Measurements from ENCODE around the gene PFDN1. TPM values are rescaled to one million over a fixed set of nuclear protein-coding genes. Genes with fewer than 3 reads are reported as not detected.
"Not testable (repeated sequence)": the region's sequence is repeated elsewhere in the genome, so short reads cannot be mapped to it uniquely, and the experiment has no call there.

The PFDN1 gene
- polyA plus RNA-seq, 1 experiment, result 114 TPM

GRCh38 chr5:140346348-140347221, 43.7 kb upstream of the PFDN1 start, which contains the start of gene HBEGF:
Gene HBEGF, minus strand, starts transcription at chr5:140346603. Its CDS starts 275 bp downstream, at chr5:140346328.
- TF ChIP-seq, protein P1, sequence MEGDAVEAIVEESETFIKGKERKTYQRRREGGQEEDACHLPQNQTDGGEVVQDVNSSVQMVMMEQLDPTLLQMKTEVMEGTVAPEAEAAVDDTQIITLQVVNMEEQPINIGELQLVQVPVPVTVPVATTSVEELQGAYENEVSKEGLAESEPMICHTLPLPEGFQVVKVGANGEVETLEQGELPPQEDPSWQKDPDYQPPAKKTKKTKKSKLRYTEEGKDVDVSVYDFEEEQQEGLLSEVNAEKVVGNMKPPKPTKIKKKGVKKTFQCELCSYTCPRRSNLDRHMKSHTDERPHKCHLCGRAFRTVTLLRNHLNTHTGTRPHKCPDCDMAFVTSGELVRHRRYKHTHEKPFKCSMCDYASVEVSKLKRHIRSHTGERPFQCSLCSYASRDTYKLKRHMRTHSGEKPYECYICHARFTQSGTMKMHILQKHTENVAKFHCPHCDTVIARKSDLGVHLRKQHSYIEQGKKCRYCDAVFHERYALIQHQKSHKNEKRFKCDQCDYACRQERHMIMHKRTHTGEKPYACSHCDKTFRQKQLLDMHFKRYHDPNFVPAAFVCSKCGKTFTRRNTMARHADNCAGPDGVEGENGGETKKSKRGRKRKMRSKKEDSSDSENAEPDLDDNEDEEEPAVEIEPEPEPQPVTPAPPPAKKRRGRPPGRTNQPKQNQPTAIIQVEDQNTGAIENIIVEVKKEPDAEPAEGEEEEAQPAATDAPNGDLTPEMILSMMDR (IDR thresholded peaks at IDR 0.05; ENCODE audit: insufficient read depth, low read depth, low read length), result peak; percentile 43
- POLR2A ChIA-PET, result interaction anchor here (1.1 to 1.8 kb wide), 3 partner anchors 85 to 105 kb away, joined by 3 to 6 read pairs (median 4); no protein-coding TSS in a partner anchor
- H3K4me3 ChIP-seq (ENCODE audit: low read depth, low read length), result peak within 1 kb of the TSS; percentile 76
- CTCF ChIA-PET, result interaction anchor here (1.0 to 22.9 kb wide), 24 partner anchors 8 to 190 kb away, joined by 3 to 813 read pairs (median 6); partner anchors contain the start of genes PFDN1 and SLC4A9
- DNase-seq (ENCODE audit: low read depth), result no peak
- no peaks in the 10 kb centered on the region for H3K27me3 ChIP-seq (ENCODE audit: control insufficient read depth, insufficient read depth, low read length)
- no peaks in the 10 kb centered on the region for H3K36me3 ChIP-seq (ENCODE audit: control insufficient read depth, insufficient read depth, low read length)

DNA sequence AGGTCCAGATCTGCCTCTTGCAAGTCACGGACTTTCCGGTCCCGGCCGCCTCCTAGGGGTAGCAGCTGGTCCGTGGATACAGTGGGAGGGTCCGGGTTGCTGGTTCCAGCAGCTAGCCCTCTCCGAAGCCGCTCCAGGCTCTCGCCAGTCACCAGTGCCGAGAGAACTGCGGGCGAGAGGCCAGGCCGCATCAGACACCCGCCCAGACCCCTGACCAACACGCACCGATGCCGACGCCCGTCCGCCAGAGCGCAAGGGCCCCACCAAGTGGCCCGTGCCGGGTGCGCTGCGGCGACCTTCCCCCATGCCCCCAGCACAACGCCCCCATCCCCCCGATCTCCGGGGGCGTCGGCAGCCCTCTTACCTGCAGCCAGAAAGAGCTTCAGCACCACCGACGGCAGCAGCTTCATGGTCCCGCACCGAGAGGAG, 43.0 kb upstream of the PFDN1 start:
- Histone ChIP-seq H3K27me3 (ENCODE audit: control insufficient read depth, insufficient read depth, low read length) (no peaks in the 10 kb centered on the region), H3K36me3 (ENCODE audit: control insufficient read depth, insufficient read depth, low read length) (no peaks in the 10 kb centered on the region), H3K4me3 (ENCODE audit: low read depth, low read length) (peak overlapping the region; percentile 76)
- TF ChIP-seq, protein P1 (IDR thresholded peaks at IDR 0.05; ENCODE audit: insufficient read depth, low read depth, low read length), result peak; percentile 52
- DNase-seq (ENCODE audit: low read depth), result no peak
- POLR2A ChIA-PET, result interaction anchor here (1.1 to 1.8 kb wide), 3 partner anchors 85 to 105 kb away, joined by 3 to 6 read pairs (median 4); no protein-coding TSS in a partner anchor
- CTCF ChIA-PET, result interaction anchor here (1.0 to 22.9 kb wide), 26 partner anchors 8 to 365 kb away, joined by 3 to 813 read pairs (median 5); partner anchors contain the start of genes PFDN1 and SLC4A9

DNA sequence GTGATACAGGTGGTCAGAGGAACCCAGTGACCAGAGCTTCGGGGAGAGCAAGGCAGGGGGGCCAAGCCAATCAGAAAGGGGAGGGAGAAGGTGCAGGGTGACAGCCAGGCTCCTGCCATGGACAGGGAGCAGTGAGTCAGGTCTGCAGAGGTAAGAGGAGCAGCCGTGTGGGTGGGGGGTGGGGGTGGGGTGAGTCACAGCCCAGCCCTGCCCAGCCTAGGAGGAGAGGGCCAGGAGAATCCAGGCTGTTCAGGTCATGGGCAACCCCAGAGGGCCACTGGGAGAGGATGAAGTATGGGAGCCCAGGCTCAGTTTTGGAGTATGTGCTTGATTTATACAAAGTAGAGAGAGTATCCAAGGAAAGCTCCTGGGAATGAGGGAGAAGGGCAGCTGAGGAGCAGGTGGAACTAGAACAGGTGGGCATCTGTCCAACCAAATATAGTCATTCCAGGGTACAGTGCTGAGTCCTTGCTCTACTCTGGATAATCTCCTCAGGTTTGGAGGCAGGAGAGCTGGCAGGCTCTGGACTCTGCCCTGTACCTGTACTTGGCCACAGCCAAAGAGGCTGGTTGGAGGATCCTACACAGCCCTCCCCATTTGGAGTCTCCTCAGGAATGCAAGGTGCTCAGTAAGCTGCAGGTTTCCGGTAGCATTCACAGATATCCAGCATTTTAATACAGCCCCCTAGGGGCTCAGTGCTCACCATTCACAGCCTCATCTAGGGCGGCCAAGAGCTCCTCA, 42.0 kb upstream of the PFDN1 start:
- Histone ChIP-seq H3K4me3 (ENCODE audit: low read depth, low read length) (no peak overlapping the region), H3K27me3 (ENCODE audit: control insufficient read depth, insufficient read depth, low read length) (no peaks in the 10 kb centered on the region), H3K36me3 (ENCODE audit: control insufficient read depth, insufficient read depth, low read length) (no peaks in the 10 kb centered on the region)
- no peak for DNase-seq (ENCODE audit: low read depth)
- ChIA-PET POLR2A (interaction anchor here (1.8 kb wide), 1 partner anchor 104 kb away, joined by 6 read pairs; no protein-coding TSS in a partner anchor), CTCF (interaction anchor here (0.6 to 22.9 kb wide), 18 partner anchors 9 to 564 kb away, joined by 3 to 813 read pairs (median 7); partner anchors contain the start of gene SLC4A9)
- TF ChIP-seq, protein P1 (IDR thresholded peaks at IDR 0.05; ENCODE audit: insufficient read depth, low read depth, low read length), result no peak

DNA sequence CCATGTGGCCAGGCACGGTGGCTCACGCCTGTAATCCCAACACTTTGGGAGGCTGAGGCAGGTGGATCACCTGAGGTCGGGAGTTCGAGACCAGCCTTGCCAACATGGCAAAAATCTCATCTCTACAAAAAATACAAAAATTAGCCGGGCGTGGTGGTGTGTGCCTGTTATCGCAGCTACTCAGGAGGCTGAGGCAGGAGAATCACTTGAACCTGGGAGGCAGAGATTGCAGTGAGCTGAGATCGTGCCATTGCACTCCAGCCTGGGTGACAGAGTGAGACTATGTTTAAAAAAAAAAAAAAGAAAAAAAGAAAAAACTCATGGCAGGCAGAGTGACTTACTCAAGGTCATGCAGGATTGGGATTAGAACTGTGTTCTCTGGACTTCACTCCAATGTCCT, 40.9 kb upstream of the PFDN1 start:
- H3K27me3 ChIP-seq (ENCODE audit: control insufficient read depth, insufficient read depth, low read length); H3K36me3 ChIP-seq (ENCODE audit: control insufficient read depth, insufficient read depth, low read length); POLR2A ChIA-PET; H3K4me3 ChIP-seq (ENCODE audit: low read depth, low read length); DNase-seq (ENCODE audit: low read depth): not testable (repeated sequence)
- CTCF ChIA-PET, result interaction anchor here (3.8 to 22.9 kb wide), 2 partner anchors 8 to 97 kb away, joined by 14 to 813 read pairs; no protein-coding TSS in a partner anchor

- DNase-seq (ENCODE audit: low read depth), result no peak
- Histone ChIP-seq H3K4me3 (ENCODE audit: low read depth, low read length) (no peak overlapping the region), H3K36me3 (ENCODE audit: control insufficient read depth, insufficient read depth, low read length) (no peaks in the 10 kb centered on the region), H3K27me3 (ENCODE audit: control insufficient read depth, insufficient read depth, low read length) (no peaks in the 10 kb centered on the region)
- ChIA-PET POLR2A (no interaction called here), CTCF (interaction anchor here (3.8 to 22.9 kb wide), 2 partner anchors 9 to 96 kb away, joined by 14 to 813 read pairs; no protein-coding TSS in a partner anchor)
- TF ChIP-seq, protein P1 (IDR thresholded peaks at IDR 0.05; ENCODE audit: insufficient read depth, low read depth, low read length), result no peak
These were observed 40.0 kb upstream of the PFDN1 start for GRCh38 chr5:140342896-140343295.
